Stimulated activated CD8-positive, alpha-beta memory T cell treated with anti-CD3 and anti-CD28 coated beads, Interleukin-4, amount 100 ng/mL, for 24 hours (primary cell): ENCODE measurements around the gene IP6K3.

Source experiments
- DNase-seq: peaks from one replicate; pipeline ENCODE4 v3.0.0-alpha.2; 2020; ENCODE audit warnings: low read depth

IP6K3 gene

DNA sequence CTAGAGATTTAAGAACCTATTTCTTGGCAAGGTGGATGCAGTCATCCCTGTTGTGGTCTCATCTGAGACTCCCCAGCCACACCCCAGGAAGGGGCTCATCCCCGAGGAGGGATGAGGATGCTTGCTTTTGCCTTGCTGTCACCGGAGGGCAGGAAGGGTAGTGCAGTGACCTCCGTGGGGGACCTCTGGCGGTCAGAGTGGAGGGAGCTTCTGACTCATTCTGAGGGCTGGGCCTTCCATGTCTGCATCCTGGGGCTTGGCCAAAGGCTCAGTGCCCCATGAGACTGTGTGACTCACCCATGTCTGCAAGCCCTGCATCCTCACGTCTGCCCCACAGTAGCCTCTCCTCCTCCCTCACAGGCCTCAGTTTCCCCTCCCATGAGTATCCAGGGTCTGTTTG lies 73.9 kb downstream of the IP6K3 start:
- DNase-seq, result no peak

DNA sequence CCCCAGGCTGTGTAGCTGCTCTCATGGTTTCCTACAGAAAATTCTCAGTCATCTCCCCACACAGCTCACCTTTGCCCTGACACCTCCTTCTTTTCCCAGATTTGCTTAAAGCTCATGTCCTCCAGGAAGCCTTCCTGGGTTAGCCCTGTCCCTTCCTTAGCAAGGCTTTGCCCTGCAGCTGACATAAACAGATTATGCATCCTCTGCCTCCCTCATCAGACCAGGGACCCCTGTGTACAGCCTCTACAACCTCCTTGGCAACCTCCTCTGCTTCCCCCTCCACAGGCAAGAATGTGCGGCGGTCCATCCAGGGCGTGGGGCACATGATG lies 75.0 kb downstream of the IP6K3 start:
- no peak for DNase-seq
